IMR-90 (cell line): ENCODE measurements around the gene TRPM4. TPM values are rescaled to one million over a fixed set of nuclear protein-coding genes. Genes with fewer than 3 reads are reported as not detected.

Experiments
- ATAC-seq: fragments of 200-7000 bp; cut with Tn5 transposase; 2 replicates; pipeline ENCODE4 v1.9.1; 2020; ENCODE audit warnings: low read depth, mild to moderate bottlenecking, moderate library complexity
- BruUV-seq: library from RNA; stranded (reverse); fragments of 400-500 nt; replicated peaks from 2 replicates; lab custom pipeline; 2021; lab: Mats Ljungman, UMichigan
- CTCF ChIA-PET: fragments of 300-600 bp; formaldehyde crosslinking; extraction: SDS; loops from one replicate; lab custom pipeline; 2021; ENCODE audit warnings: antibody characterized with exemption; lab: Yijun Ruan, JAX
- POLR2A ChIA-PET: fragments of 300-600 bp; sonication (Branson Sonifier 250); formaldehyde crosslinking; loops from one replicate; lab custom pipeline; 2022; ENCODE audit warnings: antibody characterized with exemption; ENCODE audit not compliant: unreplicated experiment; lab: Charles Lee
- DNase-seq: peaks from one replicate; pipeline ENCODE4 v3.0.0; 2013
- H2AFZ ChIP-seq: replicated peaks from 2 replicates; pipeline ENCODE3; 2013; ENCODE audit warnings: low read length, mild to moderate bottlenecking; ENCODE audit not compliant: poor library complexity
- H2AK5ac ChIP-seq: 2 replicates; pipeline ENCODE4 v1.6.1; 2013; ENCODE audit warnings: low read depth, low read length, inconsistent platforms
- H2AK9ac ChIP-seq: replicated peaks from 2 replicates; pipeline ENCODE3; 2013; ENCODE audit warnings: mild to moderate bottlenecking, low read depth, low read length, moderate library complexity; ENCODE audit not compliant: poor library complexity
- H2BK120ac ChIP-seq: 2 replicates; pipeline ENCODE4 v1.6.1; 2013; ENCODE audit warnings: low read depth, low read length, inconsistent platforms
- H2BK15ac ChIP-seq: 3 replicates; pipeline ENCODE4 v1.6.1; 2013; ENCODE audit warnings: low read depth, low read length, inconsistent platforms
- H2BK20ac ChIP-seq: 2 replicates; pipeline ENCODE4 v1.6.1; 2013; ENCODE audit warnings: low read depth, mild to moderate bottlenecking, inconsistent platforms, low read length, moderate library complexity
- H2BK5ac ChIP-seq: 2 replicates; pipeline ENCODE4 v1.6.1; 2013; ENCODE audit warnings: mild to moderate bottlenecking, low read depth, low read length, inconsistent platforms; ENCODE audit not compliant: poor library complexity, severe bottlenecking
- H3K14ac ChIP-seq: replicated peaks from 2 replicates; pipeline ENCODE4 v1.6.1; 2013; ENCODE audit warnings: low read depth, low read length, inconsistent platforms
- H3K18ac ChIP-seq: 2 replicates; pipeline ENCODE4 v1.6.1; 2013; ENCODE audit warnings: low read depth, low read length, control low read depth
- H3K23ac ChIP-seq: 2 replicates; pipeline ENCODE4 v1.6.1; 2013; ENCODE audit warnings: low read depth, low read length, inconsistent platforms
- H3K27ac ChIP-seq: 2 replicates; pipeline ENCODE4 v1.5.1; 2013; ENCODE audit warnings: mild to moderate bottlenecking, control low read depth, low read length; ENCODE audit not compliant: insufficient read depth
- H3K27me3 ChIP-seq: 2 replicates; pipeline ENCODE4 v1.6.1; 2013; ENCODE audit warnings: low read length; ENCODE audit not compliant: control insufficient read depth, insufficient read depth
- H3K36me3 ChIP-seq: 2 replicates; pipeline ENCODE4 v1.6.1; 2013; ENCODE audit warnings: low read length, mixed read lengths; ENCODE audit not compliant: control insufficient read depth, insufficient read depth
- H3K4ac ChIP-seq: 2 replicates; pipeline ENCODE4 v1.6.1; 2013; ENCODE audit warnings: low read depth, low read length, inconsistent platforms
- H3K4me1 ChIP-seq: 2 replicates; pipeline ENCODE4 v1.6.1; 2013; ENCODE audit warnings: low read length, mixed read lengths; ENCODE audit not compliant: control insufficient read depth, insufficient read depth
- H3K4me2 ChIP-seq: 2 replicates; pipeline ENCODE4 v1.6.1; 2013; ENCODE audit warnings: low read depth, mild to moderate bottlenecking, control low read depth, low read length, moderate library complexity
- H3K4me3 ChIP-seq: 2 replicates; pipeline ENCODE4 v1.5.1; 2013; ENCODE audit warnings: low read depth, mild to moderate bottlenecking, control low read depth, low read length, moderate library complexity; ENCODE audit not compliant: insufficient read depth
- H3K56ac ChIP-seq: 2 replicates; pipeline ENCODE4 v1.6.1; 2013; ENCODE audit warnings: low read length, inconsistent platforms; ENCODE audit not compliant: insufficient read depth; ENCODE audit errors: extremely low read depth
- H3K79me1 ChIP-seq, 2 experiments: 2 replicates each; pipeline ENCODE4 v1.6.1; 2013; ENCODE audit warnings: low read length in 2 of 2, inconsistent platforms in 1 of 2, low read depth in 1 of 2
- H3K9ac ChIP-seq: 2 replicates; pipeline ENCODE4 v1.6.1; 2013; ENCODE audit warnings: low read depth, low read length, control low read depth
- H3K9me1 ChIP-seq: 2 replicates; pipeline ENCODE4 v1.6.1; 2013; ENCODE audit warnings: low read length, inconsistent platforms; ENCODE audit not compliant: insufficient read depth
- H3K9me3 ChIP-seq: 2 replicates; pipeline ENCODE4 v1.6.1; 2013; ENCODE audit warnings: low read length; ENCODE audit not compliant: control insufficient read depth, insufficient read depth
- H4K20me1 ChIP-seq: 2 replicates; pipeline ENCODE4 v1.6.1; 2013; ENCODE audit warnings: low read length, inconsistent platforms; ENCODE audit not compliant: insufficient read depth
- H4K5ac ChIP-seq: 2 replicates; pipeline ENCODE4 v1.6.1; 2013; ENCODE audit warnings: mild to moderate bottlenecking, low read depth, low read length, control low read depth
- H4K8ac ChIP-seq, 2 experiments: 2 replicates each; pipeline ENCODE4 v1.6.1; 2013; ENCODE audit warnings: low read depth in 2 of 2, low read length in 2 of 2, control low read depth in 1 of 2, inconsistent platforms in 1 of 2
- H4K91ac ChIP-seq: 2 replicates; pipeline ENCODE4 v1.6.1; 2013; ENCODE audit warnings: low read depth, low read length, inconsistent platforms; ENCODE audit not compliant: insufficient read depth
- FOS ChIP-seq: fragments of 150-350 bp; IDR thresholded peaks from 2 replicates; pipeline ENCODE4 v1.6.1; 2016; ENCODE audit warnings: low read depth, low read length
- RCOR1 ChIP-seq: IDR thresholded peaks from 2 replicates; pipeline ENCODE4 v1.6.1; 2012; ENCODE audit warnings: mild to moderate bottlenecking, low read length, improper control_type of control experiment; ENCODE audit not compliant: insufficient replicate concordance
- SMC3 ChIP-seq: fragments of 150-350 bp; IDR thresholded peaks from 2 replicates; pipeline ENCODE4 v1.6.1; 2016; ENCODE audit warnings: low read depth, mild to moderate bottlenecking, antibody characterized with exemption, low read length, moderate library complexity
- USF2 ChIP-seq: fragments of 150-350 bp; IDR thresholded peaks from 2 replicates; pipeline ENCODE4 v1.6.1; 2017; ENCODE audit warnings: mild to moderate bottlenecking, antibody characterized with exemption, low read length, low read depth
- WGBS, 2 experiments: methylation state at CpG; one replicate each; pipeline versions ENCODE4 v1.1.5 to v1.1.7; 2013; ENCODE audit warnings: missing lambda C conversion rate in 2 of 2; ENCODE audit not compliant: insufficient read length in 1 of 2; ENCODE audit errors: extremely low coverage in 2 of 2; 5-methylcytosine and 5-hydroxymethylcytosine counted together
- dilution Hi-C: fragments of 300-500 bp; cut with HindIII; formaldehyde crosslinking; loops from one replicate; pipeline ENCODE4 v1.14.3; 2018; ENCODE audit warnings: low sequenced_read_pairs; ENCODE audit not compliant: unreplicated experiment
- in situ Hi-C: fragments of 300-500 bp; cut with MboI; formaldehyde crosslinking; loops from 3 replicates; pipeline ENCODE4 v1.14.3; 2019; ENCODE audit warnings: low sequenced_read_pairs, inconsistent platforms, mixed read lengths
- intact Hi-C: fragments of 100-400 bp; cut with micrococcal nuclease; formaldehyde crosslinking; loops from 2 replicates; pipeline ENCODE4 v1.10.0; 2022
- polyA plus RNA-seq, 3 experiments: library from polyadenylated mRNA; depleted of rRNA; stranded (reverse); fragments of >200 nt; gene quantifications; 2 replicates each; pipeline ENCODE4 v1.2.3, GENCODE V29; 2012; ENCODE audit warnings: low replicate concordance in 1 of 3
- total RNA-seq: library from RNA; depleted of rRNA; stranded (reverse); fragments of >200 nt; gene quantifications from 2 replicates; pipeline ENCODE4 v1.2.3, GENCODE V29; 2012

TRPM4 gene
- total and polyA plus RNA-seq, 2 of the 4 experiments (the other 2 are of a cell fraction): 2.2 to 19.7 TPM

- Histone ChIP-seq H2AK9ac (no peak overlapping the region), H3K18ac (no peak overlapping the region), H2AK5ac (0 out of 2 replicates have a peak overlapping the region, but pooled peaks have one; percentile 8), H3K4me1 (peaks cover 4% of the 10 kb centered on the region), H3K9me1 (peaks cover 15% of the 10 kb centered on the region), H2BK5ac (no peak overlapping the region), H3K27ac (no peak overlapping the region), H4K8ac (no peak overlapping the region), H3K14ac (no peak overlapping the region), H3K23ac (no peak overlapping the region), H4K5ac (no peak overlapping the region), H3K4me2 (no peak overlapping the region), H3K27me3 (no peaks in the 10 kb centered on the region), H4K20me1 (peaks cover 31% of the 10 kb centered on the region), H3K4me3 (no peak overlapping the region), H3K36me3 (peaks cover 46% of the 10 kb centered on the region), H3K9ac (no peak overlapping the region), H3K79me1 (peaks cover 8 to 44% of the 10 kb centered on the region in 2 experiments; a peak in 3 of 4 replicates), H3K9me3 (no peaks in the 10 kb centered on the region), H4K91ac (no peak overlapping the region), H2BK20ac (no peak overlapping the region), H2BK120ac (no peak overlapping the region), H3K56ac (no peak overlapping the region), H2BK15ac (no peak overlapping the region), H3K4ac (no peak overlapping the region), H2AFZ (no peak overlapping the region)
- BruUV-seq: no TSS peak
- TF ChIP-seq USF2 (no peak), FOS (no peak), SMC3 (no peak), RCOR1 (no peak)
- WGBS, 2 experiments: 100% methylated on average over 2 of the region's 8 CpGs; no CpG with 5 or more reads in 1 of the 2 experiments
- ChIA-PET CTCF (interaction anchor here (1.1 to 1.5 kb wide), 2 partner anchors 12 to 89 kb away, joined by 3 to 4 read pairs; no protein-coding TSS in a partner anchor), POLR2A (no interaction called here)
- DNase-seq: no peak
- dilution Hi-C loops: no loop called here
- intact Hi-C loops: loop anchor here (5.0 kb wide), 1 partner anchor 88 kb away; no protein-coding TSS in a partner anchor
- in situ Hi-C loops: no loop called here
- no peak for ATAC-seq
Observed at GRCh38 chr19:49109569-49110233, 47.9 kb upstream of the TRPM4 start.
